IPS-NIHi11 (cell line): ENCODE data around the gene PSMA2.
"Not testable (repeated sequence)": the region's sequence is repeated elsewhere in the genome, so short reads cannot be mapped to it uniquely, and the experiment has no call there.

ENCODE experiments used
- DNase-seq: peaks from one replicate; pipeline ENCODE4 v3.0.0; 2012; ENCODE audit warnings: mixed read lengths, low spot score

PSMA2 gene

DNA sequence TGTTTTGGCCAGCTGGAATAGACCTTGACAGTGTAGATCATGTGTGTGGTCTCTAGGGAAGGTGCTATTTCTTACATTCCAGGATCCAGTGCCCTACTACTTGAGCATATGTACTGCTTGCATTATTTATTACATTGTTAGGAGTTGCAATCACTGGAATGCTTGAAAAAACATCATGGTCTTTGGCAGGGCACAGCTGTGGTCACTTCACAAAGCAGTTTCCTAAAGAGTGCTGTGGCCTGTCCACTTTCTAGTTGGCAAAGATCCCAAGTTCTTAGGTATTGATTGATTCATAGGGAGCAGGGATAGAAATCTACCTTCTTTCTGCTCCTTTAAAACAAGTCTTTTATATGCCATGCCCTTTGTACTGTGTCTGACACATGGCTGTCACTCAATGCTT is 24.7 kb downstream of the PSMA2 start:
- no peak for DNase-seq

DNA sequence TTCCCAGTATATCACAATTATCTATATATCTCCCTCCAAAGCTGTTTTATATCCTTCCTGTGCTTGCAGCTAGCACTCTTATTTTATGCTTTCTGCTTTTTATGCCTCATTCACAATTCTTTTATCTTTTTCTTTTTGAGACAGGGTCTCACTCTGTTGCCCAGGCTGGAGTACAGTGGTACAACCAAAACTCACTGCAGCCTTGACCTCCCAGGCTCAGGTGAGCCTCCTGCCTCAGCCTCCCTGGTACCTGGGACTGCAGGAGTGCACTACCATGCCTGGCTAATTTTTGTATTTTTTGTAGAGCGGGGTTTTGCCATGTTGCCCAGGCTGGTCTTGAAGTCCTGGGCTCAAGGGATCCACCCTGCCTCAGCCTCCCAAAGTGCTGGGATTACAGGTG is 25.8 kb downstream of the PSMA2 start:
- DNase-seq = no peak

DNA sequence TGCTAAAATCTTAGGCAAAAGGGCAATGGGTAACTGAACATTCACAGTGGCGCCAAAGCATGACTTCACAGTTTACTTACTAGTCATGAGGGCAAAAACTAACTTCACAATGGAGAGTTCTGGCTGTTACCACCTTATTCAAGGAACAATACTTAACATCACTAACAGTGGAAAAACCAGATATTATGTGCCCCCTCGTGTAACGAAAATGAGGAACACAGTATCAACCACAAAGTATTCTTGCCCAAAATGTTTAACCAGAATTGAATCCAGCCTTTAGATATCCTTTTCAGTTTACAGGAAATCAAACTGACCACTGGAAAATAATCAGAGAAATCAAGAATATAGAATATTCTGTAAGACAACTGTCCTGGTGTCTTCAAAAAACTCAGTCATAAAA is 29.6 kb downstream of the PSMA2 start:
- no peak for DNase-seq

DNA sequence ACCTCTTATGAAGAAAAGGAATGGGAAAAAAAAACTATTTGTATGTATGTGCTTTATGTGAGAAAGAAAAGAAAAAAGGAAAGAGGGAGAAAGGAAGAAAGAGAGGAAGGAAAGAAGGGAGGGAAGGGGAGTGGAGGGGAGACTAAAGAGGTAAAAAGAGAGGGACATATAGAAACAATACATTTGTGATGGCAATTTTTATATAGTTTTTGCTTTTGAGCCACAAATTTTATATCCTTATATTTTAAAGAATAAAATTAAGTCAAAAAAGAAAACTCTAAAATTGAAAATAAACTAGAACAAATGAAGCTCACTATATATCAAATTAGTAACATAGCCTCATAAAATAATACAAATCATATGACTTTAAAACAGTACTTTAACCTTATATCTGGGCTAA is 31.1 kb downstream of the PSMA2 start:
- DNase-seq = no peak

DNA sequence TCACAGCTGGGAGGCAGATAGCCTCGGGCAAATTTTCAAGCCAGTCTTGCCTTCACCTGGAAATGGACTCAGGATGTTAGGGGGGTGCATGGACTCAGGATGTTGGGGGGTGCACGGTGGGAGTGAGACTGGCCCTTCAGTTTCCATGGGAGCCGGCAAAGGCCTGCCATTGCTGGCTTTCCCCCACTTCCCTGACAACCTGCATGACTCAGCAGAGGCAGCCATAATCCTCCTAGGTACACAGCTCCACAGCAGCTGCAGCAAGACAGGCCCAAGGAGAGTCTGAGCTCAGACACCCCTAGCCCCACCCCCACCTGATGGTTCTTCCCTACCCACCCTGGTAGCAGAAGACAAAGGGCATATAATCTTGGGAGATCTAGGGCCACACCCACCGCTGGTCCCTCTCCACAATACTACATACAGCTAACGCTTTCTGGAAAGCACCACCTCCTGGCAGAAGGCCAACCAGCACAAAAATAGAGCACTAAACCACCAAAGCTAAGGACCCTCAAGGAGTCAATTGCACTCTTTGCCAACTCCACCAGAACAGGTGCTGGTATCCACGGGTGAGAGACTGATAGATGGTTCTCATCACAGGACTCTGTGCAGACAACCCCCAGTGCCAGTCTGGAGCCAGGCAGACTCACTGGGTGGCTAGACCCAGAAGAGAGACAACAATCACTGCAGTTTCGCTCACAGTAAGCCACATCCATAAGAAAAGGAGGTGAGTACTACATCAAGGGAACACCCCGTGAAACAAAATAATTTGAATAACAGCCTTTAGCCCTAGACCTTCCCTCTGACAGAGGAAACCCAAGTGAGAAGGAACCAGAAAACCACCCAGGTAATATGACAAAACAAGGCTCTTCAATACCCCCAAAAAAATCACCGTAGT is 38.4 kb downstream of the PSMA2 start:
- DNase-seq = no peak

DNA sequence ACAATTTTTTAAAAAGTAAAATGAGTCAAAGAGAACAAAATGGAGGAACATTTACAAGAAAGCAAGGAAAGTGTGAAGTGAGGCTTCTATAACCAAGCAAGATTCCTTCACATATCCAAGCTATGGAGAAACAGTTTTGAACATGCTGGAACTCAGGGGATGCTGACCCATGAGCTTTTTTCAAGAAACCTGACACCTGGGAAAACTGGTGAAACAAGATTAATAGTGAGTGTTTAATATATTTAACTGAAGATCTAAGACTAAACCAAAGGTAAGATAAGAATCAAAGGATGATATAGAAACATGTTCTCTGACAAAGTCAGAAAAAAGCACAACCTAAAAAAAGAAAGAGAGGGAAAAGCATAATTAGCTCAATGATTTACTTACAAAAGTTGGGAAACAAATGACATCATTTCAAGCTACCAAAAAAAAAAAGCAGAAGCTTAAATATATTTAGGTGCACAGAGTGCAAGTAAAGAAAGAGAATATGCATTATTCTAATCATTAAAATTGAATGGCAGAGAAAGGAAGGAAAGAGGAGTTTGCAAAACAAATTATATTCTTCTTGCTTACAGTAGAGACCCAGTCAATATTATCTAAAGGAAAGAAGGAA is 45.0 kb downstream of the PSMA2 start:
- no peak for DNase-seq

DNA sequence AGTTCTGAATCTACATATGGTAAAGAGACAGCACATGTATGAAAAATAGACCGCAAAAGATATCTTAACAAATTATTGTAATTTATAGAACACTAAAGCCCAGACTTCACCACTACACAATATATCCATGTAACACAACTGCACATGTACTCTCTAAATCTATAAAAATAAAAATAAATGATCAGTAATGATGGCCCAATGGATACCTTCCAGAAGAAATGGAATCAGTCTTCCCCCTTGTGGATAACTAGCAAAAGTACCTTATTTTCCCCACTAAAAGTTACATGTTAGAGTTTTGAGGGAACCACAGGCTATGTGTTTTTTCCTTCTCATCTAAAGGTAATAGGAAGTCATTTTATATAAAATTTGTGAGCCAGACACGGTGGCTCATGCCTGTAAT is 45.8 kb downstream of the PSMA2 start:
- no peak for DNase-seq

DNA sequence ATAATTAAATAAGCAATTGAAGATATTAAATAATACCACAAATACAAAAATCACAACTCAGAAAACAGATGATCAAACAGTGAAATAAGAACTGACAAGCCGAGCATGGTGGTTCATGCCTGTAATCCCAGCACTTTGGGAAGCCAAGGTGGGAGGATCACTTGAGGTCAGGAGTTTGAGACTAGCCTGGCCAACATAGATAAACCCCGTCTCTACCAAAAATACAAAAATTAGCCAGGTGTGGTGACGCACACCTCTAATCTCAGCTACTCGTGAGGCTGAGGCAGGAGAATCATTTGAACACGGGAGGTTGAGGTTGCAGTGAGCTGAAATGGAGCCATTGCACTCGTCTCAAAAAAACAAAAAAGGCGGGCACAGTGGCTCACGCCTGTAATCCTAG is 46.8 kb downstream of the PSMA2 start:
- not testable (repeated sequence) for DNase-seq

DNA sequence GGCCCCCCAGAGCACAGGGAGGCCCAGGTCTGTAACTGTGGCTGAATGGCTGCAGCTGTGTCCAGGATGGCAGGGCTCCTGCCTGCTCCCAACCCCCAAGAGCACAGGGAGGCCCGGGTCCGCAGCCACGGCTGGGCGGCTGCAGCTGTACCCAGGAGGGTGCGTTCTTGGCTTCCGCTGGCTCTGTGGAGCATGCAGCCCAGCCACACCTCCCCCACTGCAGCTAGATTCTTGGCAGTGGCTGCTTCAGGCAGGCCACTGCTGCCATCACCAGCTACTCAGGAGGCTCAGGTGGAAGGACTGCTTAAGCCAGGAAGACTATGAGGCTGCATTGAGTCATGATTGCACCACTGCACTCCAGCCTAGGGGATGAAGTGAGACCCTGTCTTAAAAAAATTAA is 48.0 kb downstream of the PSMA2 start:
- no peak for DNase-seq

DNA sequence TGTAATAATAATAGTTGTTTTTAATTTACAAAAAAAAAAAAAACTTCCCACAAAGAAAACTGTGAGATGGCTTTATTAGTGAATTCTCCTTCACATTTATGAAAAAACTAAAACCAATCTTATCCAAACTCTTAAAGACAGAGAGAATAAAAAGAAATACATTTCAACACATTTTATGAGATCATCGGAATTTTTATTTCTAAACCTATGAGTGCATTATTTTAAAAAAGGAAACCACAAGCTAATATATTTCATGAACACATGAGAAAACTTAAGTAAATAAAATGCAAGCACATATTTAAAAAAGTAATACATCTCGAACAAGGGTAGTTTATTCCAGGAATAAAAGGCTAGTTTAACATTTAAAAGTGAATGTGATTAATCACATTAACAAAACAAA is 51.6 kb downstream of the PSMA2 start:
- no peak for DNase-seq

DNA sequence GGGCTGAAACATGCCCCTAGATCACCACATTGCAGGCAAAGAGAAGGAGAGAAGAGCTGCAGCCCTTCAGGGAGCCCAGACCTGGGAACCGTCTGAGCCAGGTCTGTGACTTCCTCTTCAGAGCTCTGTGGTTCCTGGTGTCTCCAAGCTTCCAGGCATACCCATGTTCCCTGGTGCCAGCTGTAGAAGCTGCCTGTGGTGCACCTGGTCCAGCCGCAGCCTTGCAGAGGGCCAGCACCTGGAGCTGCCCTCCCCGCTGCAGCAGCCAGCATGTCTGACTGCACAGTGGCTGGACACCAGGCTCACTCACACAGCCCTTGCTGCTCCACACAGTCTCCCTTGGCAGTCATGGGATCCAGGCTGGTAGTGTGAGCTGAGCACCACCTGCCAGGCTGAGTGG is 53.7 kb downstream of the PSMA2 start:
- no peak for DNase-seq

DNA sequence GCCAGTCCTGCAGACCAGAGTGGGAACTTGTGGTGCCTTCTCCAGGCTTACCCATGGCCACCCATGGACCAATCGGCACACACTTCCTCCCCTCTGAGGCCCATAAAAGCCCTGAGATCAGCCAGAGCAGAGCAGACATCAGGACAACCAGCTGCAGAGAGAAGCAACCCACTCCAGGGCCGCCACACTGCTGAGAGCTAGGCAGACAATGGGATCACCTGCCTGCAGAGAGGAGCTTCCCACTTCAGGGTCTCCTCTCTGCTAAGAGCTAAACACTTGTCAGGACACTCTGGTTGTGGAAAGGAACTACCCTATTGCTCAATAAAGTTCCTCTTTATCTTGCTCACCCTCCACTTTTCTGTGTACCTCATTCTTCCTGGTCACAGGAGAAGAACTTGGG is 54.1 kb downstream of the PSMA2 start:
- DNase-seq = no peak

DNA sequence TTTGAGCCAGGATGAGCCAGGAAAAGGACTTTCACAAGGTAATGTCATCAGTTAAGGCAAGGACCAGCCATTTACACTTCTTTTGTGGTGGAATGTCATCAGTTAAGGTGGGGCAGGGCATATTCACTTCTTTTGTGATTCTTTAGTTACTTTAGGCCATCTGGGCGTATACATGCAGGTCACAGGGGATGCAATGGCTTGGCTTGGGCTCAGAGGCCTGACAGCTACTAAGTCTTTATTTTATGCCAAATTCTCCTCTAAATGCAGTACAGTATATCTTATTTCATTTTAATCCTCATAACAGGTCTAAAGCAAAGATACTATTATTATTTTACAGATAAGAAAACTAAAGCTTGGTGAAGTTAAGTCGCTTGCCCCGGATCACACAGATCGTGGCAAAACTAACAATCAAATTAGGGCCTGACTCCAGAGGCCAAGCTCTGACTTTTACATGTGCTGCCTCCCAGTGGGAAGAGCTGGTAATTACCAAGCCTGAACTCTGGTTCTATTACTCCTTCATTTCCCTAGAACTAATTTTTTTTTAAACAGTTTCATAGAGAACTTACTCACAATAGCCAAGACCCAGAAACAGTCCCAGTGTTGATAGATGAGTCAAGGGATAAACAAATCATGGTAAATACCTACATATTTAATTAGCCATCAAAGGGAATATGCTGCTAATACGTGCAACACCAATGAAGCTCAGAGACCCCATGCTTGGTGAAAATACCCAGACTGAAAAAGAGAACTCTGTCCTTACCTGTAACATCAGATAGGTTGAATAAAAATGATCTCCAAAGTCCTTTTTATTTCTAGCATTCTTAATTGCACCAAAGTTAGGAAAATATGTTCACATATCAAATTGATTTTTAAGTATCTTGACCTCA is 55.5 kb downstream of the PSMA2 start:
- DNase-seq = peak; percentile 65

DNA sequence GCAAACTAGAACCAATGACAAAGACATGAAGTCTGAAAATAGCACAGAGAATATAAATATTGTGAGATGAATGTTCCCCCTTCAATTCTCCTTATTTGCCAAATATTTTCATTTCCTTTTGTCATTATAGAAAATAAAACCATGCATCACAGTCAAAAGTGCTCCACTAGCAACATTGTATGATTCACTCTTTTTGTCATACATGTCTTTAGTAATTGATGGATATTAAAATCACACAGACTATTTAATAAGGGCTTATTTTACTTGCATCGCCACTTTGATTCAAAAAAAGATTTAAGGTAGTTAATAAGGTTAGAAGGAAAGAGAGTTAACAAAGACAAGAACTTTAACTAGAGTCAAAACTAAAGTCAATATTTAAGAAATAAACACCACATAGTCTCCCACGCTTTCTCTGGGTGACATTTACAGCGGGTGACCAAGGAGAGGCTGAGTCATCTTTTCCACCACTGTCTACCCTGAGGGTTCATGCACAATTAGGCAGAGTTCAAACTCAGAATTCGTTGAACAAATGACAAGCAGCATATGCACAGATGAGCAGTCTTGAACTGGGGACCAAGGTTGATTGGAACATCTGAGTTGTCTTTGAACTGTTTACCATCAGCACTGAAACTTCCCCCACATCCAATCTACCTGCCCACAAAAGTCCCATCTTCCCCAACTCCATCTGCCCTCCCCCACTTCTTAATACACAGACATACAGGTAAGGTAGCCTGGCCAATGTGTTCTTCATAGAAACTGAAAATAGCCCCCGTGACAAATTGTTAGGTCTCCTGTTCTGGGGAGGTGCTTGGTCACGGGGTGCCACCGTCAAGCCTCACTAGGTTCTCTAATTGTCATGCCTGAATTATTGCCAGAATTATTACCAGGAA is 62.6 kb downstream of the PSMA2 start:
- DNase-seq = no peak

DNA sequence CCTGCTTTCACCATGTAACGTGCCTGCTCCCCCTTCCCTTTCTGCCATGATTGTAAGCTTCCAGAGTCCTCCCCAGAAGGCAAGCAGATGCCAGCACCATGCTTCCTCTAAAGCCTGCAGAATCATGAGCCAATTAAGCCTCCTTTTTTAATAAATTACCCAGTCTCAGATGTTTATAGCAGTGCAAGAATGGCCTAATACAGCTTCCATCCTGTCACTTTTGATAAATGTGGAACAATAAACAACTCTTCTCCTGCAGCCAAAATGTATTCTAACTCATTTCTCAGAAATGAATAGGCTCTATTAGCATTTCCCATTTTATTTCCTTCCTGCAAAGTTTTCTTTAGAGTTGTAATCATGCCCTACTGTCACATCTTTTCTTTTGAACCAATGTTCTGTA is 63.5 kb downstream of the PSMA2 start:
- DNase-seq = no peak
